GM12878 (cell line): ENCODE measurements around the gene ORAI1. TPM values are rescaled to one million over a fixed set of nuclear protein-coding genes. Genes with fewer than 3 reads are reported as not detected.

Source experiments
- ATAC-seq: fragments of 200-7000 bp; cut with Tn5 transposase; 3 replicates; pipeline ENCODE4 v1.9.1; 2020; ENCODE audit warnings: mild to moderate bottlenecking, moderate library complexity
- BruUV-seq: library from RNA; stranded (reverse); fragments of 400-500 nt; replicated peaks from 2 replicates; lab custom pipeline; 2021; lab: Mats Ljungman, UMichigan
- CTCF ChIA-PET: fragments of 300-600 bp; sonication (Branson Sonifier 250); formaldehyde crosslinking; extraction: SDS; loops from one replicate; lab custom pipeline; 2021; ENCODE audit warnings: inconsistent platforms; lab: Yijun Ruan, JAX
- POLR2A ChIA-PET: fragments of 350-600 bp; formaldehyde crosslinking; extraction: SDS; loops from one replicate; lab custom pipeline; 2021; ENCODE audit warnings: inconsistent platforms; lab: Charles Lee
- RAD21 ChIA-PET: fragments of 300-600 bp; sonication (Branson Sonifier 250); formaldehyde crosslinking; loops from one replicate; lab custom pipeline; 2023; ENCODE audit warnings: antibody characterized with exemption; ENCODE audit not compliant: unreplicated experiment; lab: Charles Lee
- SMC1A ChIA-PET: fragments of 300-600 bp; sonication (Branson Sonifier 250); formaldehyde crosslinking; loops from one replicate; lab custom pipeline; 2023; ENCODE audit not compliant: unreplicated experiment, uncharacterized antibody; lab: Charles Lee
- DNase-seq: peaks from one replicate; pipeline ENCODE4 v3.0.0-alpha.2; 2011; ENCODE audit warnings: low read depth, low spot score
- FAIRE-seq: peaks from 3 replicates; lab custom pipeline; 2011; peaks lifted over from hg19 to GRCh38; lab: Jason Lieb, UNC
- H2AFZ ChIP-seq: 2 replicates; pipeline ENCODE4 v1.6.0; 2011; ENCODE audit warnings: low read depth, low read length, control low read depth; ENCODE audit not compliant: control insufficient read depth
- H3K27ac ChIP-seq: 2 replicates; pipeline ENCODE4 v1.5.1; 2011; ENCODE audit warnings: control low read depth; ENCODE audit not compliant: control insufficient read depth, insufficient read depth
- H3K27me3 ChIP-seq, 2 experiments: replicated peaks in 1 of 2; 2 replicates each; pipeline versions ENCODE4 v1.6.0 to v1.6.1; 2011; ENCODE audit warnings: low read length in 1 of 2; ENCODE audit not compliant: control insufficient read depth in 2 of 2, insufficient read depth in 2 of 2
- H3K36me3 ChIP-seq, 2 experiments: 2 replicates each; pipeline ENCODE4 v1.5.1; 2011; ENCODE audit warnings: low read length in 1 of 2; ENCODE audit not compliant: control insufficient read depth in 2 of 2, insufficient read depth in 2 of 2
- H3K4me1 ChIP-seq: 2 replicates; pipeline ENCODE4 v1.6.1; 2011; ENCODE audit warnings: mild to moderate bottlenecking, low read length, moderate library complexity, mixed read lengths; ENCODE audit not compliant: control insufficient read depth, insufficient read depth
- H3K4me2 ChIP-seq: 2 replicates; pipeline ENCODE4 v1.6.0; 2011; ENCODE audit warnings: control low read depth; ENCODE audit not compliant: control insufficient read depth, insufficient read depth
- H3K4me3 ChIP-seq: fragments of 200-600 bp; sonication (generic); 2 replicates; pipeline ENCODE4 v1.5.1; 2016
- H3K79me2 ChIP-seq: 2 replicates; pipeline ENCODE4 v1.6.0; 2011; ENCODE audit warnings: low read length; ENCODE audit not compliant: control insufficient read depth, insufficient read depth
- H3K9ac ChIP-seq: 2 replicates; pipeline ENCODE4 v1.8.0; 2011; ENCODE audit warnings: low read length, control low read depth, mixed read lengths; ENCODE audit not compliant: control insufficient read depth, insufficient read depth
- H3K9me3 ChIP-seq: replicated peaks from 3 replicates; pipeline ENCODE4 v1.5.1; 2011; ENCODE audit warnings: mild to moderate bottlenecking, low read length; ENCODE audit not compliant: control insufficient read depth, insufficient read depth
- H4K20me1 ChIP-seq: 2 replicates; pipeline ENCODE4 v1.6.0; 2011; ENCODE audit not compliant: control insufficient read depth, insufficient read depth
- BMI1 ChIP-seq: fragments of 450-650 bp; IDR thresholded peaks from 2 replicates; pipeline ENCODE4 v1.6.1; 2016; ENCODE audit warnings: mild to moderate bottlenecking, moderate library complexity, borderline replicate concordance
- CBX3 ChIP-seq: fragments of 200-600 bp; sonication (generic); IDR thresholded peaks from 2 replicates; pipeline ENCODE4 v1.6.1; 2016; ENCODE audit warnings: low read depth, borderline replicate concordance
- CHD4 ChIP-seq: fragments of 200-600 bp; sonication (generic); IDR thresholded peaks from 2 replicates; pipeline ENCODE4 v1.6.1; 2016; ENCODE audit warnings: mild to moderate bottlenecking
- GATAD2B ChIP-seq: fragments of 450-650 bp; conservative IDR thresholded peaks from 2 replicates; pipeline ENCODE4 v1.6.1; 2017; ENCODE audit warnings: low read depth, mild to moderate bottlenecking, moderate library complexity
- JUNB ChIP-seq: IDR thresholded peaks from 2 replicates; pipeline ENCODE4 v1.6.1; 2016; ENCODE audit warnings: antibody characterized with exemption, mild to moderate bottlenecking
- POLR2A ChIP-seq: IDR thresholded peaks from 2 replicates; pipeline ENCODE4 v1.6.1; 2011; ENCODE audit warnings: low read depth, mild to moderate bottlenecking, low read length
- SUPT20H ChIP-seq: IDR thresholded peaks from 2 replicates; pipeline ENCODE4 v1.6.1; 2011; ENCODE audit warnings: low read depth, mild to moderate bottlenecking, low read length, moderate library complexity, borderline replicate concordance; ENCODE audit not compliant: control insufficient read depth
- WGBS: methylation state at CpG from one replicate; pipeline ENCODE4 v1.1.6; 2016; ENCODE audit warnings: low lambda C conversion rate; ENCODE audit not compliant: insufficient replicate concordance, insufficient coverage; ENCODE audit errors: missing lambda C conversion rate; 5-methylcytosine and 5-hydroxymethylcytosine counted together
- in situ Hi-C: fragments of 300-500 bp; cut with MboI; formaldehyde crosslinking; loops from 9 replicates; pipeline ENCODE4 v1.14.3; 2018; ENCODE audit warnings: mixed read lengths
- intact Hi-C: fragments of 100-400 bp; cut with micrococcal nuclease; formaldehyde crosslinking; loops from one replicate; pipeline ENCODE4 v1.14.2; 2022; ENCODE audit not compliant: unreplicated experiment
- polyA plus RNA-seq, 11 experiments: library from polyadenylated mRNA; depleted of rRNA in 4 of 11; unstranded in 6 of 11; stranded (reverse) in 5 of 11; fragments of >200 nt; fragmentation: Nextera tagmentation in 4 of 11; fragmentation: Illumina TruSeq in 1 of 11; extraction: Ambion mirVana in 4 of 11; extraction: Trizol in 1 of 11; gene quantifications; 1 replicate in 1 of 11; 2 replicates in 10 of 11; pipeline versions ENCODE4 v1.2.1 to v1.2.3, GENCODE V29; 2011 to 2016; ENCODE audit warnings: inconsistent platforms in 2 of 11, missing spikeins in 2 of 11, low read depth in 1 of 11
- total RNA-seq, 4 experiments: library from RNA; depleted of rRNA in 3 of 4; stranded (reverse); fragments of >200 nt in 3 of 4; fragmentation: Illumina TruSeq in 1 of 4; extraction: Trizol in 1 of 4; gene quantifications; 2 replicates each; pipeline versions ENCODE4 v1.2.1 to v1.2.3, GENCODE V29; 2013 to 2021
- TF ChIP-seq, protein P1 (sequence below): IDR thresholded peaks from 2 replicates; pipeline ENCODE4 v1.6.1; 2012; ENCODE audit warnings: low read depth, low read length, improper control_type of control experiment
- TF ChIP-seq, protein P2 (sequence below): IDR thresholded peaks from 2 replicates; pipeline ENCODE4 v1.6.1; 2012; ENCODE audit warnings: mild to moderate bottlenecking, low read depth, low read length
- TF ChIP-seq, protein P3 (sequence below): fragments of 450-650 bp; IDR thresholded peaks from 2 replicates; pipeline ENCODE4 v1.6.1; 2016; ENCODE audit warnings: mild to moderate bottlenecking
- TF ChIP-seq, protein P4 (sequence below), 3 experiments: IDR thresholded peaks in 2 of 3; conservative IDR thresholded peaks in 1 of 3; 2 replicates each; pipeline ENCODE4 v1.5.1; 2011; ENCODE audit warnings: low read depth in 3 of 3, low read length in 3 of 3, mild to moderate bottlenecking in 3 of 3, control low read depth in 2 of 3, moderate library complexity in 2 of 3, inconsistent platforms in 1 of 3, mixed read lengths in 1 of 3; ENCODE audit not compliant: control insufficient read depth in 2 of 3, insufficient read depth in 1 of 3; ENCODE audit errors: extremely low read depth in 1 of 3

The ORAI1 gene
- total and polyA plus RNA-seq, 10 of the 15 experiments (the other 5 are each of a cell fraction or from before 2014, with no cell fraction given) = 5.5 to 33.1 (median 11.8) TPM

DNA sequence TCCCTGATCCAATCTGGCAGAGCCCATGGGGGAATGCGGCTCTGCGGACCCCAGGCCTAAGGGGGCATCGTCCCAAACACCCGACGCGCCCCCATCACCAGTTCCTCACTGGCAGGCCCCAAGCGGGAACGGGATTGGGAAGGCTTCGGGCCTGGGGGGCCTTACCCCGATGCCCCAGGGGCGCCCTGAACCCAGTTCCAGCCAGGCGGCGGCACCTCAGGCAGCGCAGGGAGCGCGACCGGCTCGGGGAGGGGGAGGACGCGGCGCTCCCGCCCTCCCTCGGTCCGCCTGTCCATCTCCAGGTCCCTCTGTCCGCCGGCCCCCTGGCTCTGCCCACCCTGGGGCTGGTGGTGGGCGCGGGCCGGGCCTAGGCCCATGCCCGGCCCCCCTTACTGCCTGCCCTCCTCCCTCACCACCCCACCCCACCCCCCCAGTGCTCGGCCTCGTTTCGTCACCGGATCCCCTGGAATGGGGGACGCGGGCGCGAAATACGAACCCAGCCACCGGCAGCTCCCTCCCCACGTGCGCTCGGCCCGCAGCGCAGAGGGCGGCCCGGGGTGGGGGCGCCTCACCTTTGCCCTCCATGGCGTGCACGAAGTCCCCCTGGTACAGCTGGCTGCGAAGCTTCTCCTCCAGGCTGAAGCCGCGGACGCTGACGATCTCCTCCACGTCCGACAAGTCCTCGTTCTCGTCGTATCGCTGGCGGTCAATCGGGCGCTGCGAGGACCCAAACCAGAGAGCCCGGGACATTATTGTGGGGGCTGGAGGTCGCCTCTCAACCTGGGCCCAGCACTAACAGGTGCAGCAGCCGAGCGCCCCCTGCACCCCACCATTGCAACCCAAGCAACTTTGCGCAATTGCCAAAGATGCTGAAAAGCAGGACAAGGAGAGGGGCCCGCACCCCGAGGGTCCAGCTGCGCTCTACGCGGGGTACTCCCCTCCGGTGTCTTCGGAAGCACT, 47.8 kb upstream of the ORAI1 start (continued):
- no peak for TF ChIP-seq BMI1
- TF ChIP-seq, protein P1, sequence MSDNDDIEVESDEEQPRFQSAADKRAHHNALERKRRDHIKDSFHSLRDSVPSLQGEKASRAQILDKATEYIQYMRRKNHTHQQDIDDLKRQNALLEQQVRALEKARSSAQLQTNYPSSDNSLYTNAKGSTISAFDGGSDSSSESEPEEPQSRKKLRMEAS = peak; percentile 34; the same call in 1 of the 2 replicates
- TF ChIP-seq JUNB = no peak

DNA sequence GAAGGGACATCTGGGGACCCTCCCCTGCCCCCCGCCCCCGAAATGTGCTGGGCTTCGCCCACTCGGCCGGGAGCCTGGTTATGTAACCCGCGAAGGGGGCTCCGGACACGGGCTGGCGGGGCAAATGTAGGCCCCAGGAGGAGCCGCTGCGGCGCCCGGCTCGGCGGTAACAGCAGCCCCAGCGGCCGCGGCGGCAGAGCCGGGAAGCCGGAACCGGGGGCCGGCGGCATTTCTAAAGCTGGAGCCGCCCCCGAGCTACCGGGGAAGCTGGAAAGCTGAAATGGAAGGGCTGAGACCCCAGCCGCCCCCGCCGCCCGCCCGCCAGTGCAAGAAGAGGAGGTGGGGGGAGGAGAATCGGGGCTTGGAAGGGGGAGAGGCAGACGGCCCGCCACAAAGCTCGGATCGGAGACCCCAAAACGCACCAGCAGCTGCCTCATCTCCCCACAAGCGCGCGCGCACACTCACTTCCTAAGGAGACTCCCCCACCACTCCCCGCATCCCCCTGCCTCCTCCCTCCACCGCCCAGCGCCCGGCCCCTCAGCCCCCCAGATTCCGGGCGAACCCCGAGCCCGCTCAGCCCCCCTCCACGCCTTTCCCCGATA, 47.0 kb upstream of the ORAI1 start:
- peak; percentile 49 for ATAC-seq
- no peak for DNase-seq
- in situ Hi-C loops = no loop called here
- H3K9me3 ChIP-seq = no peaks in the 10 kb centered on the region
- no peak for FAIRE-seq
- under 1% methylated on average over 25 of the region's 53 CpGs for WGBS
- peak overlapping the region; percentile 92 for H3K4me2 ChIP-seq
- no peaks in the 10 kb centered on the region for H3K27me3 ChIP-seq
- intact Hi-C loops = no loop called here
- H3K4me1 ChIP-seq = peaks cover 19% of the 10 kb centered on the region
- ChIA-PET SMC1A (interaction anchor here (0.6 to 7.3 kb wide), 10 partner anchors 19 to 215 kb away, joined by 3 to 46 read pairs (median 3); partner anchors contain the start of genes MORN3 and ORAI1), POLR2A (interaction anchor here (0.6 to 8.1 kb wide), 14 partner anchors 10 to 439 kb away, joined by 3 to 87 read pairs (median 5); partner anchors contain the start of gene ORAI1), RAD21 (interaction anchor here (0.6 to 5.8 kb wide), 12 partner anchors 11 to 420 kb away, joined by 3 to 51 read pairs (median 6); partner anchors contain the start of gene ORAI1), CTCF (interaction anchor here (0.6 to 5.1 kb wide), 14 partner anchors 10 to 216 kb away, joined by 3 to 40 read pairs (median 4); no protein-coding TSS in a partner anchor)
- peak overlapping the region; percentile 74 for H3K9ac ChIP-seq
- no peaks in the 10 kb centered on the region for H4K20me1 ChIP-seq
- H3K36me3 ChIP-seq = no peaks in the 10 kb centered on the region
- peaks cover 14% of the 10 kb centered on the region for H3K79me2 ChIP-seq
- H2AFZ ChIP-seq = peak overlapping the region; percentile 72
- no TSS peak for BruUV-seq
- peak overlapping the region; percentile 51 for H3K27ac ChIP-seq
- peak overlapping the region; percentile 77 for H3K4me3 ChIP-seq
- no peak for TF ChIP-seq SUPT20H
- 0 out of 2 replicates have a peak, but pooled peaks have one; percentile 5 for TF ChIP-seq GATAD2B
- TF ChIP-seq CBX3 = no peak
- peak; percentile 57 for TF ChIP-seq POLR2A
- TF ChIP-seq, protein P2, sequence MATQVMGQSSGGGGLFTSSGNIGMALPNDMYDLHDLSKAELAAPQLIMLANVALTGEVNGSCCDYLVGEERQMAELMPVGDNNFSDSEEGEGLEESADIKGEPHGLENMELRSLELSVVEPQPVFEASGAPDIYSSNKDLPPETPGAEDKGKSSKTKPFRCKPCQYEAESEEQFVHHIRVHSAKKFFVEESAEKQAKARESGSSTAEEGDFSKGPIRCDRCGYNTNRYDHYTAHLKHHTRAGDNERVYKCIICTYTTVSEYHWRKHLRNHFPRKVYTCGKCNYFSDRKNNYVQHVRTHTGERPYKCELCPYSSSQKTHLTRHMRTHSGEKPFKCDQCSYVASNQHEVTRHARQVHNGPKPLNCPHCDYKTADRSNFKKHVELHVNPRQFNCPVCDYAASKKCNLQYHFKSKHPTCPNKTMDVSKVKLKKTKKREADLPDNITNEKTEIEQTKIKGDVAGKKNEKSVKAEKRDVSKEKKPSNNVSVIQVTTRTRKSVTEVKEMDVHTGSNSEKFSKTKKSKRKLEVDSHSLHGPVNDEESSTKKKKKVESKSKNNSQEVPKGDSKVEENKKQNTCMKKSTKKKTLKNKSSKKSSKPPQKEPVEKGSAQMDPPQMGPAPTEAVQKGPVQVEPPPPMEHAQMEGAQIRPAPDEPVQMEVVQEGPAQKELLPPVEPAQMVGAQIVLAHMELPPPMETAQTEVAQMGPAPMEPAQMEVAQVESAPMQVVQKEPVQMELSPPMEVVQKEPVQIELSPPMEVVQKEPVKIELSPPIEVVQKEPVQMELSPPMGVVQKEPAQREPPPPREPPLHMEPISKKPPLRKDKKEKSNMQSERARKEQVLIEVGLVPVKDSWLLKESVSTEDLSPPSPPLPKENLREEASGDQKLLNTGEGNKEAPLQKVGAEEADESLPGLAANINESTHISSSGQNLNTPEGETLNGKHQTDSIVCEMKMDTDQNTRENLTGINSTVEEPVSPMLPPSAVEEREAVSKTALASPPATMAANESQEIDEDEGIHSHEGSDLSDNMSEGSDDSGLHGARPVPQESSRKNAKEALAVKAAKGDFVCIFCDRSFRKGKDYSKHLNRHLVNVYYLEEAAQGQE = no peak
- no peak for TF ChIP-seq CHD4
- TF ChIP-seq, protein P3, sequence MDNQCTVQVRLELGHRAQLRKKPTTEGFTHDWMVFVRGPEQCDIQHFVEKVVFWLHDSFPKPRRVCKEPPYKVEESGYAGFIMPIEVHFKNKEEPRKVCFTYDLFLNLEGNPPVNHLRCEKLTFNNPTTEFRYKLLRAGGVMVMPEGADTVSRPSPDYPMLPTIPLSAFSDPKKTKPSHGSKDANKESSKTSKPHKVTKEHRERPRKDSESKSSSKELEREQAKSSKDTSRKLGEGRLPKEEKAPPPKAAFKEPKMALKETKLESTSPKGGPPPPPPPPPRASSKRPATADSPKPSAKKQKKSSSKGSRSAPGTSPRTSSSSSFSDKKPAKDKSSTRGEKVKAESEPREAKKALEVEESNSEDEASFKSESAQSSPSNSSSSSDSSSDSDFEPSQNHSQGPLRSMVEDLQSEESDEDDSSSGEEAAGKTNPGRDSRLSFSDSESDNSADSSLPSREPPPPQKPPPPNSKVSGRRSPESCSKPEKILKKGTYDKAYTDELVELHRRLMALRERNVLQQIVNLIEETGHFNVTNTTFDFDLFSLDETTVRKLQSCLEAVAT = no peak
- TF ChIP-seq, protein P4, sequence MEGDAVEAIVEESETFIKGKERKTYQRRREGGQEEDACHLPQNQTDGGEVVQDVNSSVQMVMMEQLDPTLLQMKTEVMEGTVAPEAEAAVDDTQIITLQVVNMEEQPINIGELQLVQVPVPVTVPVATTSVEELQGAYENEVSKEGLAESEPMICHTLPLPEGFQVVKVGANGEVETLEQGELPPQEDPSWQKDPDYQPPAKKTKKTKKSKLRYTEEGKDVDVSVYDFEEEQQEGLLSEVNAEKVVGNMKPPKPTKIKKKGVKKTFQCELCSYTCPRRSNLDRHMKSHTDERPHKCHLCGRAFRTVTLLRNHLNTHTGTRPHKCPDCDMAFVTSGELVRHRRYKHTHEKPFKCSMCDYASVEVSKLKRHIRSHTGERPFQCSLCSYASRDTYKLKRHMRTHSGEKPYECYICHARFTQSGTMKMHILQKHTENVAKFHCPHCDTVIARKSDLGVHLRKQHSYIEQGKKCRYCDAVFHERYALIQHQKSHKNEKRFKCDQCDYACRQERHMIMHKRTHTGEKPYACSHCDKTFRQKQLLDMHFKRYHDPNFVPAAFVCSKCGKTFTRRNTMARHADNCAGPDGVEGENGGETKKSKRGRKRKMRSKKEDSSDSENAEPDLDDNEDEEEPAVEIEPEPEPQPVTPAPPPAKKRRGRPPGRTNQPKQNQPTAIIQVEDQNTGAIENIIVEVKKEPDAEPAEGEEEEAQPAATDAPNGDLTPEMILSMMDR (IDR thresholded peaks at IDR 0.05 in 2 of 3, conservative IDR thresholded peaks at IDR 0.05 in 1 of 3; ENCODE audit: control insufficient read depth in 2 of 3, extremely low read depth in 1 of 3, insufficient read depth in 1 of 3, low read depth in 3 of 3, low read length in 3 of 3) = peak in 1 of 3 experiments; percentile 1; a peak in 1 of 6 replicates
